ENCODE measurements around the gene PARD6A. TPM values are rescaled to one million over a fixed set of nuclear protein-coding genes. Genes with fewer than 3 reads are reported as not detected.
"Not testable (repeated sequence)": the region's sequence is repeated elsewhere in the genome, so short reads cannot be mapped to it uniquely, and the experiment has no call there.

The PARD6A gene
- total RNA-seq, 1 experiment from 2014 or later, result 7.1 TPM

GRCh38 chr16:67683767-67684166 is 23.0 kb downstream of the PARD6A start:
- Mint-ChIP-seq H3K36me3 (ENCODE audit: insufficient read depth, unreplicated experiment) (no peaks in the 10 kb centered on the region), H3K4me1 (ENCODE audit: low read depth, unreplicated experiment) (no peaks in the 10 kb centered on the region), H3K4me3 (ENCODE audit: unreplicated experiment) (no peak overlapping the region), H3K9me3 (ENCODE audit: unreplicated experiment) (no peaks in the 10 kb centered on the region), H3K27ac (ENCODE audit: unreplicated experiment) (no peak overlapping the region), H3K27me3 (ENCODE audit: insufficient read depth, unreplicated experiment) (no peaks in the 10 kb centered on the region)
- DNase-seq, result no peak
- ChIA-PET CTCF (no interaction called here), POLR2A (no interaction called here)
- BruUV-seq (replicated peaks), result no TSS peak
- H3K4me3 ChIP-seq (ENCODE audit: low read depth, low read length), result no peak overlapping the region
- no peaks in the 10 kb centered on the region for H3K27me3 ChIP-seq (replicated peaks; ENCODE audit: control insufficient read depth, insufficient read depth, low read length)
- intact Hi-C loops (cut with micrococcal nuclease; ENCODE audit: unreplicated experiment), result no loop called here
- no peaks in the 10 kb centered on the region for H3K36me3 ChIP-seq (ENCODE audit: control insufficient read depth, insufficient read depth, low read length)
- no peak for TF ChIP-seq CTCF (IDR thresholded peaks at IDR 0.05; ENCODE audit: insufficient read depth in 1 of 2, low read depth in 1 of 2, low read length in 1 of 2, severe bottlenecking in 1 of 2, unreplicated experiment in 1 of 2)
- H3K9me3 ChIP-seq, result no peaks in the 10 kb centered on the region
- H3K4me1 ChIP-seq, result peaks cover 2% of the 10 kb centered on the region; the same call in 1 of the 2 replicates

GRCh38 chr16:67685388-67686112 is 24.8 kb downstream of the PARD6A start:
- Histone ChIP-seq H3K27me3 (replicated peaks; ENCODE audit: control insufficient read depth, insufficient read depth, low read length) (no peaks in the 10 kb centered on the region), H3K4me3 (ENCODE audit: low read depth, low read length) (no peak overlapping the region), H3K36me3 (ENCODE audit: control insufficient read depth, insufficient read depth, low read length) (no peaks in the 10 kb centered on the region), H3K9me3 (no peaks in the 10 kb centered on the region), H3K4me1 (no peaks in the 10 kb centered on the region)
- Mint-ChIP-seq H3K4me3 (ENCODE audit: unreplicated experiment) (no peak overlapping the region), H3K27ac (ENCODE audit: unreplicated experiment) (no peak overlapping the region), H3K36me3 (ENCODE audit: insufficient read depth, unreplicated experiment) (peaks cover 2% of the 10 kb centered on the region), H3K4me1 (ENCODE audit: low read depth, unreplicated experiment) (no peaks in the 10 kb centered on the region), H3K9me3 (ENCODE audit: unreplicated experiment) (no peaks in the 10 kb centered on the region), H3K27me3 (ENCODE audit: insufficient read depth, unreplicated experiment) (no peaks in the 10 kb centered on the region)
- intact Hi-C loops (cut with micrococcal nuclease; ENCODE audit: unreplicated experiment), result no loop called here
- TF ChIP-seq CTCF (IDR thresholded peaks at IDR 0.05; ENCODE audit: insufficient read depth in 1 of 2, low read depth in 1 of 2, low read length in 1 of 2, severe bottlenecking in 1 of 2, unreplicated experiment in 1 of 2), result no peak
- BruUV-seq (replicated peaks), result no TSS peak
- ChIA-PET POLR2A (no interaction called here), CTCF (no interaction called here)
- no peak for DNase-seq

- BruUV-seq (replicated peaks); H3K36me3 ChIP-seq (ENCODE audit: control insufficient read depth, insufficient read depth, low read length); H3K27ac Mint-ChIP-seq (ENCODE audit: unreplicated experiment); H3K27me3 Mint-ChIP-seq (ENCODE audit: insufficient read depth, unreplicated experiment); H3K9me3 ChIP-seq; H3K4me3 ChIP-seq (ENCODE audit: low read depth, low read length); H3K4me3 Mint-ChIP-seq (ENCODE audit: unreplicated experiment); H3K9me3 Mint-ChIP-seq (ENCODE audit: unreplicated experiment); DNase-seq; intact Hi-C loops (cut with micrococcal nuclease; ENCODE audit: unreplicated experiment); H3K27me3 ChIP-seq (replicated peaks; ENCODE audit: control insufficient read depth, insufficient read depth, low read length): not testable (repeated sequence)
- Mint-ChIP-seq H3K4me1 (ENCODE audit: low read depth, unreplicated experiment) (peaks cover 14% of the 10 kb centered on the region), H3K36me3 (ENCODE audit: insufficient read depth, unreplicated experiment) (peaks cover 25% of the 10 kb centered on the region)
- H3K4me1 ChIP-seq, result peaks cover 19% of the 10 kb centered on the region
- CTCF ChIA-PET, result interaction anchor here (0.6 kb wide), 1 partner anchor 267 kb away, joined by 3 read pairs; no protein-coding TSS in a partner anchor
- POLR2A ChIA-PET, result interaction anchor here (0.8 kb wide), 1 partner anchor 34 kb away, joined by 4 read pairs; the partner anchor contains the start of gene ACD
These were observed 32.9 kb downstream of the PARD6A start for GRCh38 chr16:67693517-67694285.
